Putamen (tissue), 1 donor: ENCODE results near the gene CHD9.
A peak's percentile ranks its signal among the peaks of the same experiment; 100 is the strongest.
"Not testable (repeated sequence)": the region's sequence is repeated elsewhere in the genome, so short reads cannot be mapped to it uniquely, and the experiment has no call there.

Experiments
- DNase-seq: peaks from one replicate; pipeline ENCODE4 v3.0.0-alpha.2; 2016; ENCODE audit warnings: low spot score

The CHD9 gene

GRCh38 chr16:53074296-53074695 lies 19.5 kb downstream of the CHD9 start:
- not testable (repeated sequence) for DNase-seq

DNA sequence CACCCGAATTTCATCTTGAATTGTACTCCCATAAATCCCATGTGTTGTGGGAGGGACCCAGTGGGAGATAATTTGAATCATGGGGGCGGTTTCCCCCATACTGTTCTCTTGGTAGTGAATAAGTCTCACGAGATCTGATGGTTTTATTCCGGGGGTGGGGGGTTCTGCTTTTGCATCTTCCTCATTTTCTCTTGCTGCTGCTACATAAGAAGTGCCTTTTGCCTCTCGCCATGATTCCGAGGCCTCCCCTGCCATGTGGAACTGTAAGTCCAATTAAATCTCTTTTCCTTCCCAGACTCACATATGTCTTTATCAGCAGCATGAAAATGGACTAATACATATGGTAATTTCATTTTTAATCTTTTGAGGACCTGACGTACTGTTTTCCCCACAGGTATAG lies 20.7 kb downstream of the CHD9 start:
- not testable (repeated sequence) for DNase-seq

DNA sequence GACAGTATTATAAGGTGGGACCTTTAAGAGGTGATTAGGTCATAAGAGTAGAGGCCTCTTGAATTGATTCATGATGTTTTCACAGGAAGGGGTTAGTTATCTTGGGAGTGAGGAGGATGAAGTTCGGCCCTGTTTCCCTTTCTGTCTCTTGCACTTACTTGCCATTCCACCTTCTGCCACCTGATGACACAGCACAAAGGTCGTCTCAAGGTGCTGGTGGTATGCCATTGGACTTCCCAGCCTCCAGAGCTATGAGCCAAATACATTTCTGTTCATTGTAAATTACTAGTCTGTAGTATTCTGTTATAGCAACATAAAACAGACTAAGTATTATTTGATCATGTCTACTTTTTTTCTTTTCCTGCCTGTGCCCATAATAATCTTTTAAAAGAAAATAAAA lies 23.5 kb downstream of the CHD9 start:
- no peak for DNase-seq

DNA sequence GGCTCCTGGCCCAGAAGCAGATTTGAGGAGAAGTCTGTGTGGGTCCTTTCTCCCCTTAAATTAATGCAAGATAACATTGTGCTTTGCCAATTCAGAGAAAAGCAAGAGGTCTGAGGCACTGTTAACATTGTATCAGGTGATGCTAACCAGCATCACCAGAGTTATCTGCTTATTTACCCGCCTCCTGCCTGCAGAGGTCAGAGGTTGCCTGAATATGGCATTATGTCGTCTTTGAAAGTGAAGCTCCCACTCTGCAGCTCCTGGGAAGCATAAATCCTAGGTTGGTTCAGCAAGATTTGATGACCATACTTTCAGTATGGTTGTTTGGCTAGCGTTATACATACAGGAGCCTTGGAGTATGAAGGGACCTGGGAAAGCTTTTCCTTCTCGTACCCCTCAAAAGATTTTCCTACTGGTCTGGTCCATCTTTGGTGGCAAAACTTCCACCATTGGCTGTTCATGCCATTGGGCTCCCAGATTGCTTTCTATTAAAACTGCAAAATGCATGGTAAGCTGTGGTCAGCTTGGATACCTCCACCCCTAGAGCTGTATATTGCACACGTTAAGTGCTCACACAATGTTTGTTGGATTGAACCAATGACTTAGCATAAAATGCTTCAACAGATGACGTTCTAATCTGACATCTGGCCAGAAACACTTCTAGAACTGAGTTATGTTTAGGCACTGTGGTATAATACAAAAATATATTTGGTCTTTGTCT lies 24.1 kb downstream of the CHD9 start:
- DNase-seq = no peak

GRCh38 chr16:53080345-53081031 lies 25.7 kb downstream of the CHD9 start:
- DNase-seq = peak; percentile 42

DNA sequence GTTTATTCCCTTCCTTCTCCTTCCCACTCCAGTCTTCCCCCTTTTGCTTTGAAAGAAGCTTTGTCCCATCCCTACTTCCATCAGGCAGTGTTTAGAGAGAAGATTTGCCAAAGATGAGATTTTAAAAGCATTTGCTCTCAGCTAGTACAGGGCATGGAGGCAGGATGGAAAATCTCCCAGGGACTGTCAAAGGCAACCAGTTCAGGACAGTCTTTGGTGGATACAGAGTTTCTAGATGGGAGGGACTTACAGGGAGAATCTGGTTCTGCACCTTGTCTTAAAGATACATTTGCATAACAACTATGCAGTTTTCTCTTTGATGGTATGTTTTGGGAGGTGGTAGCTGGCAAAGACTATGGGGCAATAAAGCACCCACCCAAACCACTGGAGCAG lies 26.2 kb downstream of the CHD9 start:
- no peak for DNase-seq

DNA sequence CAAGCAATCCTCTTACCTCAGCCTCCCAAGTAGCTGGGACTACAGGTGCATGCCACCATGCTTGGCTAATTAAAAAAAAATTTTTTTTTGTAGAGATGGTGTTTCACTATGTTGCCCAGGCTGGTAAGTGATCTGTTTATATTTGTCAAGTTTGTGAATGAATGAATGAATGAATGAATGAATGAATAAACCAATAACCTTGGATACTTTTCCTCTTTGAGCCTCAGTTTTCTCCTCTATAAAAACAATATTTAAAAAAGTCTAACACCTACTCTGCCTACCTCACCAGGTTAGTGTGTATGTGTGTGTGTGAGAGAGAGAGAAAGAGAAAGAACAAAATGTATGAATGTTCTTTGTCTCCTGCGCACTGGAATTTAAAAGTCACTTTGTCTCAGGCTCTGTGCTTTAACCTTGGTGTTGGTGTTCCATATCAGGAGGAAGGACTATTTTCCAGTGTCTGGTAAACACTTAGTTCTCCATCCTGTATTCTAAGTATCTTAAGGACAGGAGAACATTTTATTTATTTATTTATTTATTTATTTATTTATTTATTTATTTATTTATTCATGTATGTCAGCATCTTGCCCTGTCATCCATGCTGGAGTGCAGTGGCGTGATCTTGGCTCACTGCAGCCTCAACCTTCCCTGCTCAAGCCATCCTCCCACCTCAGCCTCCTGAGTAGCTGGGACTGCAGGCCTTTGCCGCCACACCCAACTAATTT lies 27.1 kb downstream of the CHD9 start:
- DNase-seq = no peak

DNA sequence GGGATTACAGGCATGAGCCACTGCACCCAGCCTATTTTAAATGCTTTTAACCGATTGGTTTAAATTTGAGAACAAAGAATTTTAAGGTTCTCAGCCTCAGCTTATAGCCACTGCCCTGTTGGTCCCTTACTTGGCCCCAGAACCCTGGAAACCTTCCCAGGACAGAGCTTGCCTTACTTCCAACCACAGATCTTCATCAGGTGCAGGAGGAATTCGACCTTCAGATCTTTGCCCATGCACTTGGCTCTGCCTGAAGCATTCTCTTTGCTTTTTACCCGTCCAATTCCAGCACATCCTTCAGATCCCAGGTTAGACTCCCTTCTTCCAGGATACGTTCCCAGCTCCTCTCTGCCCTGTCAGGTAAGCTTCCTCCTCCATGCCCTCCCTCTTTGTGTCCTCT lies 27.7 kb downstream of the CHD9 start:
- no peak for DNase-seq

GRCh38 chr16:53083119-53083518 lies 28.3 kb downstream of the CHD9 start:
- no peak for DNase-seq

- no peak for DNase-seq
Measured at GRCh38 chr16:53084141-53084541, 29.4 kb downstream of the CHD9 start.

- no peak for DNase-seq
Measured at GRCh38 chr16:53084746-53085334, 30.0 kb downstream of the CHD9 start.

- no peak for DNase-seq
Measured at GRCh38 chr16:53085369-53085843, 30.6 kb downstream of the CHD9 start.

DNA sequence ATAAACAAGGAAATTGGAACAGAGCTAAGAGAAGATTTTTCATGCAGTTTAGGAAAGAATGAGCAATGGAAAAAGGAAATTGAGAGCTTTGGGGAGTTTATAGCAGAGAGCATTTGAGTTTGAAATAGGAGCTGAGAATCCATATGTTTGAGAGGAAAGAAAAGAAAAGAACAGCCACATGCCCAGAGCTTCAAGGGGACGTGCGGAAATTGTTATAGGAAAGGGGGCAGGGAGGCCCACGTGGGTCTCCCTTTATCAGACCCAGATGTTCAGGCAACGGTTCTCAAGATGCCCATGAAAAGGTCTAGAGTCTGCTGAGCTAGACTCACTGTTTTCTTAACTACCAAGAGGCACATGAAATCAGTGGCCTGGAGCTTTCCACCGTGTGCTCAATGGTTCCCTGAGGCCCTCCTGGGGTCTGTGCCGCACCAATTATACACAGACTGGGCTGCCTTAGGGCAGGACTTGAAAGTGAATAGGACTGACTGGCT lies 31.2 kb downstream of the CHD9 start:
- no peak for DNase-seq

DNA sequence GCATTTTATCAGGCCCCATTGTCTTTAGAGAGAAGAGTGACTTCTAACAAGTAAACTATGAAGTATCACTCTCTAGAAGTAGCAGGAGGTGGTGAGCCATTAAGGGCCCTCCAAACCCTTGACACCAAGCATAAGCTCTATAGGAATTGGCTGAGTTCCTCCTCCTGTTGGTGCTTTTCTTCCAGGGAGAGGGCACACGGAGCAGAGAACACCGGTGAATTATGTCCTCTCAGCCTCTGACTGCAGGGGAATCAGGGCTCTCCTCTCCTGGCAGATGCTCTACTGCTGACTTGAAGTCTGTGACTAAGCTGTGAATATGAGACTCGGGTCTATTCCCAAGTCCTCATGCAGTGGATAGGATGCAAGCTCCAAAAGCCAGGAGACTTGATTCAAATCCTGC lies 32.3 kb downstream of the CHD9 start:
- DNase-seq = no peak

GRCh38 chr16:53089434-53090285 lies 34.9 kb downstream of the CHD9 start:
- DNase-seq = peak; percentile 55

DNA sequence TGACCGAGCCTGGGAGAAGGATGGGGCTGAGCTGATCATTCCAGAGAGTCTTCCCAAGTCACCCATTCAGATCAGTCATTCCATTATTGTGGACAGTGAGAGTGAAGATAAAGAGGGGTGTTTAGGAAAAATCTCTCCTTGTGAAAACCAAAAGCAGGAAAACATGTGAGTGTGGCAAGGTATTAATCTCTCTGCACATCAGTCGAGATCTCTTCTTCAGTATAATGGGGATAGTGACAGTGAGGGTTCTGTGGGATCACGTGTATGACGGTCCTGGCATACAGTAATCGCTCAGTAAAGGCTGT lies 35.4 kb downstream of the CHD9 start:
- DNase-seq = no peak

DNA sequence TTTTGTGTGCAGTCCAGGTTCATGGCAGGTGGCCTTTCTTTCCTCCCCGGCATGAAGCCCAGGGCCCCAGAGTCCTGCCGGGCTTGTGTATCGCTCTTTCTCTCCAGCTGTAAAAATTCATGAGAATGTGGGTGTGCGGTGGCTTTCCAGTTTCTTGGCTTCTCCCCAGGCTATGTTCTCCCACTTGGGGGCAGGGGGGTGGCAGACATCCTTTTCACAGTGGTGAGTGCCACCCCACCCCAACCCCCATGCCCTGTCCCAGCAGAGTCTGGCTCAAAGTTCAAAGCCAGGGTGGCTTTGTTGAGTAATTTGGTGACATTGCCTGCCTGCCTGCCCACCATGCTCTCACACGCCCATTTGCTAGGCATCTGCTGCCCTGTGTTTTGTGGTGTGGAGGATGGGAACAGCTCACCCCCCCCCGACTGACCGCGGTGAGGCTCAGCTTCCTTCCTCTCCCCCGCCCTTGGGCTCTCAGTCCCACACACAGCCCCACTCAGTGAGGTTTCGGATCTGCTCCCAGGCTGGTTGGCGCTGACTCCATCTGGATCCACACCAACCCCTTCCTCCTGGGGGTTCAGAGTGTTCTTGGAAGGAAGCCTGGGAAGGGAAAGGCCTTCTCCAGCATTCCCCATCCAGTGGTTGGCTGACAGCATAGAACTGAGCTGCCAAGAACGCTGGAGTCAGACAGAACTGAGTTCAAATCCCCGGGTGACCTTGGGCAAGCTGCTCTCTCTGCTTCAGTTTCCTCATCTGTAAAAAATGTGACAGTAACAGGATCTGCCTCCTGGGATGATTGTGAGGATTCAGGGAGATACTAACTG lies 36.0 kb downstream of the CHD9 start:
- peak; percentile 89 for DNase-seq

DNA sequence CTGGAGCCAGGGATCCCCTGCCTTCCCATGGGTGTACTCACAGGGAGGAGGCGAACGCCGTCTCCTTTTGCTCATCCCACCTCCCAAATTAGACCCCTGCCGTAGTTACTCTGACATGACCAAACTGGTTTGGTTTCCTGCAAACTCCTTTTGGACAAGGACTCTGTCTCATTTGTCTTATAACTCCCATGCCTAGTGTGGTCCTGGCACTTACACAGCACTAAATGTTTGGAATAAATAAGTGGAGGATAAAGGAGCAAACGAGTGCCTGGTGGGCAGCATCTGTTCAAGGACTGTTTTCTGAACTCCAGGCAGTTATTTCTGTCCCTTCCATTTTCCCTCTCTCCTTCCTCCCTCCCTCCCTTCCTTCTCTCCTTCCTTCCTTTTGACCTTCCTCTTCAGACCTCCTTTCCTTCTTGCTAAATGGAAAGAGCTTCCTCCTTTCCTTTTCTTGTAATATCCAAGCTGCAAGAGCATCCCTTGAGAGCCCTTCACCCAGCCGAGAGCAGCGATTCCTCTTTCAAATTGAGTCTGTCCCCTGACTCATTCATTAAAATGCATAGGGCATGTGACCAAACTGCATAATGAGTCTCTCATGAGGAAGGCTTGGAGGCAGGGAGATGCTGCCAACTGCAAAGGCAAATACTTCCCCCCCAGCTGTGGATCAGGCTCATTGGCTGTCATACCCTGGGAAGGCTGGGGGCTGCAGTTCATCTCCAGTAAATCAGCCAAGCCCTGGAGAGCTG lies 36.8 kb downstream of the CHD9 start:
- DNase-seq = peak; percentile 95

DNA sequence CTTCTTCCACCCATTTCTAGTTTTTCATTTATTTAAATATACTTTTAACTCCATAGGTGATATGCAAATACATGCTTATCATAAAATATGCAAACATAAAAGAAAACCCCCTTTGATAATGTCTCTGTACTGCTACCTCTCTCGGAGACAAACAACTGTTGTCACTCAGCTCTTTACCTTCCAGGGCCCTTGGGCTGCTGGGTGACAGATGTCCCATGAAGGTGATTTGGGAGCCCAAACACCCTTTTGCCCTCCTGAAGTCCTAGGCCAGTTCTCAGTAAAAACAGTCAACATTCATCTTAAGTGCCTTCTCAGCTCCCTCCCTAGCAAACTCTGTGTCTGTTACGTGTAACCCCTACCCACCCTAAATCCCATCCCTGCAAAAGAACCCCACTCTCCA lies 37.5 kb downstream of the CHD9 start:
- no peak for DNase-seq

GRCh38 chr16:53093162-53093744 lies 38.5 kb downstream of the CHD9 start:
- DNase-seq = no peak
